Uterus (tissue), 2 donors: Measurements from ENCODE around the gene MEIG1.

Experiments
- CTCF ChIP-seq, 4 experiments: fragments of 200-600 bp in 2 of 4; fragments of 450-650 bp in 2 of 4; sonication (generic) in 2 of 4; IDR thresholded peaks; one replicate each; pipeline ENCODE4 v1.5.1; 2016 to 2019; ENCODE audit warnings: antibody characterized with exemption in 4 of 4, mild to moderate bottlenecking in 2 of 4, moderate library complexity in 1 of 4
- POLR2A ChIP-seq, 2 donors: fragments of 450-650 bp; IDR thresholded peaks; one replicate each; pipeline ENCODE4 v1.6.1; 2016; ENCODE audit warnings: antibody characterized with exemption in 2 of 2, mild to moderate bottlenecking in 1 of 2, moderate library complexity in 1 of 2

DNA sequence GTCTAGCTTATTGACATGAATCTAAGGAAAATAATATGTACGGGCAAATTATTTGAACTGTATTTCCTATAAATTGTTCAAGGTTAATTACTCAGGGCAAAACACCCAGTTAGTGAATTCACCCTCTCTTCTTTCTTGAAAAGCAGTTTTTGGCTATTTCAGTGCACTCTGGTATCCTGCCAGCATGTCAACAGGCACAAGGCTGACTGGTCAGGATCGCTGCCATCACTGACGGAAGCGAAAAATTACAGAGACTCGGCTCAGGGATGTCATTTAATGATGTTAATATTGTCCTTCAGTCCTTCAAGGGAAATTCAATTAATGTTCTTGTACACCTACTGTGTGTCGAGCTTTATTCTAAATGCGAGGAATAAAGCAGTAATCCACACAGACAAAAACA is 56.3 kb downstream of the MEIG1 start:
- TF ChIP-seq CTCF (IDR thresholded peaks at IDR 0.05) (no peak), POLR2A (IDR thresholded peaks at IDR 0.05) (no peak)
